NOMO-1 treated with DMSO at 0.1 percent for 48 hours (cell line): ENCODE data around the gene OTX1.
"Not testable (repeated sequence)": the region's sequence is repeated elsewhere in the genome, so short reads cannot be mapped to it uniquely, and the experiment has no call there.

ENCODE experiments used
- DNase-seq: peaks from one replicate; lab custom pipeline; 2025; ENCODE audit not compliant: unreplicated experiment; lab: John Stamatoyannopoulos, UW

OTX1 gene

DNA sequence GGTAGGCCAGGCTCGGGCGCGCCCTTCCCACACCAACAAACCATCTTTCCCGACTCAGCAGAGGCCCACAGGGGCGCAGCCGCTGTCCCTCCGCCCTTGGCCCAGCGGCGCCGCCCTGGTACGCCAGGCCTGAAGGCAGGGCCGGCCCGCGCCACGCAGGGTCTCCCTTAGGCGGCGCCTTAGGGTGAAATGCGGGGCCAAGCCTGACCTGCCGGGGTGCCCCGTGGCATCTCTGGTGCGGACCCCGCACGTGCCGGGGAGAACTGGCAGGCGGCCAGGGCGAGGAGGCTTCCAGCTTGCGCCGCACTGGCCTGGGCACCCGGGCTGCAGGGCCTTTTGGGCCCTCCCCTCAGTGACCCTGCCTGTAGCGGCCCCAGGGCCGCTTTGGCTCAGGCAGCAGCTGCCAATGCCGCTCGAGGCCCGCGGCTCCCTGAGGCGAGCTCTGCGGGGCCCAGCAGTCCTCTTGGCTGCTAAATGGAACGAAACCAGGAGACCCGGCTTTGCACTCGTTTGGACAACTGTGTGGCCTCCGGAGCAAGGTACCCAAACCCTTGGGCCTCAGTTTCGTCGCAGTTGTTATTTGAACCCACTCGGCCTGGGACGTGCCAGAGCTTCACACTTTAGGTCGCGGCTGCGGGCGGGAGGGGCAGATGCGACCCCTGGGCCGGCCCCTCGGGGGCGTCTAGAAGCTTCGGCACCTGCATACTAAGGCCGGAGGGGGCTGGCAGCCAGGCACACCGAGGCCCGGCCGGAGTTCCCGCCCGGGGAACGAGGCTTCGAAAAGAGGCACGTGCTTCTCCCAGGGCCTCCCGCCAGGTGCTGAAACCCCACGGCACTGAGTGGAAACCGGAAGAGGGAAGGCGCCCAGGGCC is 8.5 kb downstream of the OTX1 start:
- peak; percentile 17 for DNase-seq

GRCh38 chr2:63059793-63060471 is 9.3 kb downstream of the OTX1 start:
- peak; percentile 83 for DNase-seq

DNA sequence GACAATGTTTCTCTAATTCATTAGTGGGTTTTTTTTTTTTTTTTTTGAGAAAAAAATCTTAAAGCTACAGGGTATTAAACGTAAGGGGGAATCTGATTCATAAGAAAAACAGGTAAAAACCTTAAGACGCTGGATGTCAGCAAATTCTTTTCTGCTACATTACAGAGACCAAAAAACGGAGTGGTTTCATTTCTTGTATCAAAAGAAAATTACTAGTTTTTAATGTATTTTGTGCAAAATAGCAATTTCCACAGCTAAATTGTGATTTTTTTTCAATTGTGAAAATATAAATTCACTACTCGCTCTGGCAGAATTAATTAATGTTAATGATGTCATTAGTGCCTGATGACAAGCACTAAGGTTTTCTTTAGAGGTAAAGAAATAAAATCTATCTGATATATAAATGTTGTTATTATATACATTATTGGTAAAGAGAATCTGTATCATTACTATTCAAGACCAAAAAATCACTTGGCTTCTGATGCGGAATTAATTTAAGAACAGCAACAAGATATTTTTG is 9.9 kb downstream of the OTX1 start:
- no peak for DNase-seq

DNA sequence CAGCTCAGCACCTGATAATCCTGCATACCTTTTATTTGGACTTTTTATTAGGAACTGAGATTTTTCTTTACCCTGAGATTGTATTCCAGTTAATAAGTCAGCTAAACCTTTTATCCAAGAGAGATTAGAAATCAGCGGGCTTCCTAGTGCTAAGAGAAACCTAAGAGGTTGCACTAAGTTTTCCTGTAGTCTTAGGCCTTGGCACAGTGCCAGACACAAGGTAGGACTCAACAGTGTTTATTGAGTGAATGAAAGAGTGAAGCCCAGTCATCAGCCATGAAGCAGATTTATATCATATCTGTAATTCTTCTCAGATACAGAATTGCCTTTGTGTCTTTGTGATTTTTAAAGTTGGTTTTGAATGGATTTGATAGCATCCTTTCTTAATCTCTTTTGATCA is 13.6 kb downstream of the OTX1 start:
- DNase-seq = no peak

- no peak for DNase-seq
Measured at GRCh38 chr2:63064661-63065060, 14.0 kb downstream of the OTX1 start.

DNA sequence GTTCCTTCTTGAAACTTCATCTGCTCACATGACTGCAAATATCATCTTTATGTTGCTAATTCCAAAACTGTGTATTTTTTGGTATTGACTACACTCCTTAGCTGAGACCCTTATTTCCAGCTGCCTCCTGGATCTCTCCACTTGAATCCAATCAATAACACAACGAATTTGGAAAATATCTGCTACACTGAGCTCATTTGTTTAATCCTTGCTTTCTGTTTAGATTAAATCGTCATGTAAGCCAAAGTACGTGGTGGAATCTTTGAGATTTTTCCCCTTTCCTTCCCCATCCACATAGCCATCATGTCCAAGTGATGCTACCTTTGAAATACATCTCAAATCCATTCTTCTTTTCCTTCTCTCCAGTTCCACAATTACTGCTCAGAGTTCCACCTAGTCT is 15.6 kb downstream of the OTX1 start:
- no peak for DNase-seq

DNA sequence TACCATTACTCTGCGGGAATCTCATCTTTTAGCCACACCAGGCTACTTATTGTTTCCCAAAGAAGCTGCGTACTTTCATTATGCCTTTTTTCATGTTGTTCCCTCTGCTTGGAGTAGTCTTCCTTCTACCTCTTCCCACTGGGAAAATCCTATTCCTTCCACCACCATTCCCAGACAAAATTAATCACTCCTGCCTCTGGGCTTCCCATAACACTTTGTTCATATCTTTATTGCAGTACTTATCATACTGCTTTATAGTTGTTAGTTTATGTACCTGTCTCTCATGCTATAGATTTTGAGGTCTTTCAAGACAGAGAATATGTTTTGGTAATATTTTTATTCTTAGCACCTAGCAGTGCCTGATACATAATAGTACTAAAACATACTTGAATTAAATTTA is 16.2 kb downstream of the OTX1 start:
- DNase-seq = no peak

- DNase-seq = no peak
Measured at GRCh38 chr2:63071664-63072063, 21.0 kb downstream of the OTX1 start.

- peak; percentile 45 for DNase-seq
Measured at GRCh38 chr2:63073994-63074393, 23.4 kb downstream of the OTX1 start.

- not testable (repeated sequence) for DNase-seq
Measured at GRCh38 chr2:63074399-63074798, 23.8 kb downstream of the OTX1 start.

DNA sequence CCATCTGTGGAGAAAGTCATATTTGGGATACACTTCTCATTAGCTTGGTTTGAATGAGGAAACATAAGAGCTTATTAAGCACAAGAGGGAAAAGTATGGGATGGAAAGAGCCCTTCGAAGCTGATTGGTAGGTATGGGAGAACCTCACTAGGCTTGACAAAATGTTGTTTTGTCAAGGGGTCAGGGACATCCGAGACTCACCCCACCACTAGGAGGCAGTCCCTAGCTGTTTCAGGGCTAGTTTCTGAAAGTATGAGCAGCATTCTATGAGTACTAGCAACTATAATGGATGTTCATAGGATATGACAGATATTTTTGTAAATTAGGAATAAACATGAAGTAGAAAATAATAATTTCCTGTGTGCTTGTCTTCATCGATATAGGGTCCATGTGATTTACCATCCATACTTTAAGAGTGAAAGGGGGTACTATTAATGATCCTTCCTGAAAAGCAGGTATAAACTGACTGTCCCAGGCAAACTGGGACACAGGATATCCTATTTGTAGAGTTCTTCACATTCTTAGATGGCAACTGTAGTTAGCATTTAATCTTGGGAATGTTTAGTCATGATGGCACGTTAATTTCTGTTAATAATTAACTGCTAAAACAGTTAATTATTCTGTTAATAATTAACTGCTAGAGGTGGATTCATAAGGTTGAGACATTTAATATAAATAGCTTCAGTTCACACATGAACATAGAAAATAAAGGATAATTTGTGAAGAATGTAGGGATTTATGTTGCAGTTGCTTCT is 28.4 kb downstream of the OTX1 start:
- DNase-seq = peak; percentile 32

DNA sequence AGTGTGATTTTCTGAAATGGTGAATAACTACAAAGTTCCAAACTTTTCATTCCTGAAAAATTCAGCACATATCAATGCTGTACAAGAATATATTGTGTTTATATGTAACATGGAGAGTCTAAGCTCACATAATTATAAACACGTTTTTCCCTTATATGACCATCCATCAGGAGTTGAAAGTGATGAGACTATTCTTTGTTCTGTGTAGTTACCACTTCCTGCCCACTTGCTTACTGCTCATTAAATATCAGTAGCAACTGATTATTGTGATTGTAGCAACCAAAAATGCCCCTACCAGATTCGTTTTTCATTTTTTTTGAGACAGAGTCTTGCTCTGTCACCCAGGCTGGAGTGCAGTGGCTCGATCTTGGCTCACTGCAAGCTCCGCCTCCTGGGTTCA is 30.8 kb downstream of the OTX1 start:
- no peak for DNase-seq

DNA sequence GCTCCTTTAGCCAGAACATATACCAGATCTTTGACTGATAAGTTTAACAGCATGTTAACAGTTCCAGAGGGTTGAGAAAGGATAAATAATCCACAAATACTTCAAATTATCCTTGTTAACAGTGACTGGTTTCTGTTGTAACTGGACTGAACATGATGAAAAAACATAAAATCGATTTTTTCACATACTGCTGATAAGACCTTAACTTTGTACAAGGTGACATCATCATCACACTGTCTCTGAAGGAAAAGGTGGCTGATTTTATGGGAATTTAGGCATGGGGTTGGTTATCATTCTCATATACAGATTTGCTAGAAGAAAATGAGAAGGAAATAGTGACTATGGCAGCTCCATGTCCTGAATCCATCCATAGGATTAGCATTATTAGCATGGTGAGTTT is 36.1 kb downstream of the OTX1 start:
- no peak for DNase-seq

GRCh38 chr2:63092401-63092800 is 41.8 kb downstream of the OTX1 start:
- DNase-seq = no peak

- DNase-seq = no peak
Measured at GRCh38 chr2:63092857-63093256, 42.2 kb downstream of the OTX1 start.

DNA sequence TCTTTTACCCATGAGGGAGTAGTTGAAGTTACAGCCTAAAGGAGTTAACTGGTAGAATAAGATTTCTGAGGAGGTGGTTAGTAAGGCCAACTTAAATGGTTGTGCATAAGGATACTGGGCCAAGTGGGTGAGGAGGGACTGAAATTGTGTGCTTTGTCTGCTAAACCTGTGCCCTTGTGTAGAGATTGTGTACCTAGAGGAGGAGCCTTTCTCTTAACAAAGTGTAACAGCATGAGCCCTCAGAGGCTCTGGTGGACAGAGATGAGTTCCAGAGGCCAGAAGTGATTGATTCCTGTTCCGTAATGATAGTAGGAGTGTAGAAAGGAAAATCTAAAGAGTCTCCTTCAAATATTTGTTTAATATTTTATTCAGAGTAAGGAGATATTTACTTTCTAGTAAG is 42.9 kb downstream of the OTX1 start:
- DNase-seq = no peak

GRCh38 chr2:63096491-63096890 is 45.9 kb downstream of the OTX1 start:
- no peak for DNase-seq

DNA sequence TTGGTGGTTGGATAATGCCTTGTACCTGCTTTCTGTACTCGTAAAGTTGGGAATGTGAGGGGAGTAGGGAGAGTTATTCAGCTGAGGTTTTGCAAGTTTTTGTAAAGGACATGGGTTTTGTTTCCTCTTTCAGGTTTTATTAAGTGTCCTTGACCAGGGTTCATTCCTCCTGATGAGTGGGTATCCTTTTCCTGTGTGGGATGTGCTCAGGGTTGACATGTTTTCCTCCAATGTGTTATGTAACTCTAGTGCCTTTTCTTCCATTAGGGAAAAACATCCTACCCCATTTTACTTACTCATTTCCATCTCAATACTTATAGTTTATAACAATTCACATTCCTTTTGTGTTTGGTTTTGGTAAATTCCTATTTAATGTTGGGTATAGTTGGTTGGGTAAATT is 48.4 kb downstream of the OTX1 start:
- DNase-seq = no peak

DNA sequence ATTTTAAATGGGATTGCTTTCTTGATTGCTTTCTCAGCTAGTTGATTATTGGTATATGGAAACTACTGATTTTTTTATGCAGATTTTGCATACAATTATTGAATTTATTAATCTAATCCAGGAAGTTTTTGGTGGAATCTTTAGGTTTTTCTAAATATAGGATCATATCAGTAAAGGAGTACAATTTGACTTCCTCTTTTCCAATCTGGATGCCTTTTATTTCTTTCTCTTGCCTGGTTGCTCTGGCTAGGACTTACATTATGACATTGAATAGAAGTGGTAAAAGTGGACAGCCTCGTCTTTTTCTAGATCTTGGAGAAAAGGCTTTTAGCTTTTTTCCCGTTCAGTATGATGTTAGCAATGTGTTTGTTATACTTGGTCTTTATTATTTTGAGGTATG is 51.3 kb downstream of the OTX1 start:
- no peak for DNase-seq

DNA sequence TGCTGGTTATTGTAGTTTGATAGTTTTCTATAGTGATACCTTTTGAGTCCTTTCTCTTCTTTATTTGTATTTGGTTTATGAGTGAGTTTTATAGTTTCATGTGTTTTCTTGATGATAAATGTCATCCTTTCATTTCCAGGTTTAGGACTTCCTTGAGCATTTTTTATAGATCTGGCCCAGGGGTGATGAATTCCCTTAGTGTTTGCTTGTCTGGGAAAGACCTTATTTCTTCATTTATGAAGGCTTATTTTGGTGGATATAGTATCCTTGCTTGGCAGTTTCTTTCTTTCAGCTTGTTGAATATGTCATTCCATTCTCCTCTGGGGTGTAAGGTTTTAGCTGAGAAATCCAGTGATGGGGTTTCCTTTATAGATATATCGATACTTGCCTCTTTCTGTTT is 53.9 kb downstream of the OTX1 start:
- DNase-seq = no peak
